Central memory CD4-positive, alpha-beta T cell (primary cell): ENCODE data around the gene SEMA3E.
"Not testable (repeated sequence)": the region's sequence is repeated elsewhere in the genome, so short reads cannot be mapped to it uniquely, and the experiment has no call there.

Experiments
- DNase-seq: peaks from one replicate; pipeline ENCODE4 v3.0.0; 2022
- total RNA-seq, 3 experiments: gene quantifications; one replicate each; lab custom pipeline; 2026; lab: John Stamatoyannopoulos, UW

SEMA3E gene
- 0 reads per million in 3 experiments for total RNA-seq

- no peak for DNase-seq
These were observed at the start of gene SEMA3E for GRCh38 chr7:83648464-83649241. SEMA3E (minus strand) TSS chr7:83649139.

GRCh38 chr7:83697804-83698530 is 49.0 kb upstream of the SEMA3E start:
- no peak for DNase-seq

GRCh38 chr7:83696101-83696500 is 47.2 kb upstream of the SEMA3E start:
- DNase-seq, result no peak

- DNase-seq, result no peak
These were observed 46.4 kb upstream of the SEMA3E start for GRCh38 chr7:83695128-83695960.

GRCh38 chr7:83693256-83693655 is 44.3 kb upstream of the SEMA3E start:
- no peak for DNase-seq

- no peak for DNase-seq
These were observed 42.2 kb upstream of the SEMA3E start for GRCh38 chr7:83691095-83691494.

GRCh38 chr7:83689855-83690254 is 40.9 kb upstream of the SEMA3E start:
- DNase-seq, result no peak

- no peak for DNase-seq
These were observed 37.5 kb upstream of the SEMA3E start for GRCh38 chr7:83686416-83686815.

- no peak for DNase-seq
These were observed 36.0 kb upstream of the SEMA3E start for GRCh38 chr7:83684928-83685327.

- no peak for DNase-seq
These were observed 32.4 kb upstream of the SEMA3E start for GRCh38 chr7:83681200-83681778.

GRCh38 chr7:83677180-83677866 is 28.4 kb upstream of the SEMA3E start:
- DNase-seq, result no peak

GRCh38 chr7:83673291-83673690 is 24.4 kb upstream of the SEMA3E start:
- not testable (repeated sequence) for DNase-seq

GRCh38 chr7:83672157-83672556 is 23.2 kb upstream of the SEMA3E start:
- DNase-seq, result no peak

- no peak for DNase-seq
These were observed 14.2 kb upstream of the SEMA3E start for GRCh38 chr7:83663131-83663530.

GRCh38 chr7:83658126-83658525 is 9.2 kb upstream of the SEMA3E start:
- DNase-seq, result no peak

- DNase-seq, result no peak
These were observed 7.1 kb upstream of the SEMA3E start for GRCh38 chr7:83655951-83656556.

GRCh38 chr7:83652481-83652880 is 3.5 kb upstream of the SEMA3E start:
- no peak for DNase-seq

- DNase-seq, result no peak
These were observed 762 bp upstream of the SEMA3E start for GRCh38 chr7:83649701-83650100.

GRCh38 chr7:83646027-83646426 is 2.9 kb downstream of the SEMA3E start:
- DNase-seq, result no peak

- no peak for DNase-seq
These were observed 5.2 kb downstream of the SEMA3E start for GRCh38 chr7:83643739-83644138.

GRCh38 chr7:83643012-83643411 is 5.9 kb downstream of the SEMA3E start:
- no peak for DNase-seq
